ENCODE results near the gene STK10. TPM values are rescaled to one million over a fixed set of nuclear protein-coding genes. Genes with fewer than 3 reads are reported as not detected.

The STK10 gene
- total RNA-seq, 3 donors from 2014 or later: 22.7 to 36.3 (median 29.9) TPM

DNA sequence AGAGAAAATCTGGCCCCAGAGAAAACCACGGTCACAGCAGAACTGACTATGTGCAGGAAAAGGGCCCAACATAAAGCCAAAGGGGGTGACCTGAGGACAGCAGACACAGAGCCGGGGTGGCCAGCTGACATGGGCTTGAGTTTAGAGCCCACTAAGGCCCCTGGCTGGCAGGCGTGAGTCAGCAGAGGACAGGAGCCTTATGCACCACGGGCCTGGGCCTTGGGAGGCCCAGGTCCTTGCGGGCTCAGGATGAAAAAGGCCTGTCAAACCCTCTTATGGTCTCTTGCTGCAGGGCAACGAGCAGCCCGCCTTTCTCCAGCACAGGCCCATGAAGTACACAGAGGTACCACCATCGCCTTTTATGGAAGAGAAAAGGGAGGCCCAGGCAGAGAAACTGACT lies 19.7 kb downstream of the STK10 start:
- Histone ChIP-seq H3K4me3 (no peak overlapping the region), H3K9me3 (no peaks in the 10 kb centered on the region), H3K4me1 (ENCODE audit: low read depth) (peaks cover 7% of the 10 kb centered on the region), H3K36me3 (ENCODE audit: low read depth) (no peaks in the 10 kb centered on the region)
- ATAC-seq (no peak), DNase-seq (no peak)
- intact Hi-C loops (cut with DNase I, micrococcal nuclease): no loop called here
- TF ChIP-seq CTCF (IDR thresholded peaks at IDR 0.05): no peak

DNA sequence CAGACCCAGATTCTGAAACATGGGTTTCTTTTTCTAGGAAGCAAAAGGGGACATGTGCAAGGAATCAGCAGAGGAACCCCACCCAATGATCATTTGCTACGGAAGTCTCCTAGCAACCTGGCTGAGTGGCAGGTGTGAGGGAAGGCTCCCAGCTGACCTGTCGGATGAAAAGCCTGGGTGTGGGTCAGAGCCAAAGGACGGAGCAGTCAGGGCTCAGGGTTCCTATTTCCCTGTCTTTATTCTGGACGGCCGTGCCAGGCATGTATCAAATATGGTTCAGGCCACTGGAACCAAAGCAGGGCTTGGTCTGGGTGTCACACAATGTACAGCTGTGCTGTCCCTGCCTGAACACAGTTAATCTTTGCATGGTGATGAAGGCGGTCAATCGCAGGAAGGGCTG lies 20.1 kb downstream of the STK10 start:
- TF ChIP-seq CTCF (IDR thresholded peaks at IDR 0.05): no peak
- no peak overlapping the region for H3K4me3 ChIP-seq
- intact Hi-C loops (cut with DNase I, micrococcal nuclease): no loop called here
- no peaks in the 10 kb centered on the region for H3K9me3 ChIP-seq
- H3K36me3 ChIP-seq (ENCODE audit: low read depth): no peaks in the 10 kb centered on the region
- peaks cover 7% of the 10 kb centered on the region for H3K4me1 ChIP-seq (ENCODE audit: low read depth)
- DNase-seq: peak in 1 of 3 donors; percentile 47
- ATAC-seq: peak; percentile 75

- Histone ChIP-seq H3K4me3 (no peak overlapping the region), H3K4me1 (ENCODE audit: low read depth) (peaks cover 7% of the 10 kb centered on the region), H3K36me3 (ENCODE audit: low read depth) (no peaks in the 10 kb centered on the region), H3K9me3 (no peaks in the 10 kb centered on the region)
- TF ChIP-seq CTCF (IDR thresholded peaks at IDR 0.05): no peak
- intact Hi-C loops (cut with DNase I, micrococcal nuclease): no loop called here
- DNase-seq: no peak
- no peak for ATAC-seq
These were observed 21.8 kb downstream of the STK10 start for GRCh38 chr5:172166030-172166826.

GRCh38 chr5:172165465-172165864 lies 22.6 kb downstream of the STK10 start:
- Histone ChIP-seq H3K4me1 (ENCODE audit: low read depth) (peaks cover 7% of the 10 kb centered on the region), H3K9me3 (no peaks in the 10 kb centered on the region), H3K36me3 (ENCODE audit: low read depth) (no peaks in the 10 kb centered on the region), H3K4me3 (no peak overlapping the region)
- DNase-seq (no peak), ATAC-seq (no peak)
- intact Hi-C loops (cut with DNase I, micrococcal nuclease): no loop called here
- no peak for TF ChIP-seq CTCF (IDR thresholded peaks at IDR 0.05)

GRCh38 chr5:172164769-172165212 lies 23.2 kb downstream of the STK10 start:
- Histone ChIP-seq H3K4me3 (no peak overlapping the region), H3K4me1 (ENCODE audit: low read depth) (peaks cover 7% of the 10 kb centered on the region), H3K9me3 (no peaks in the 10 kb centered on the region), H3K36me3 (ENCODE audit: low read depth) (no peaks in the 10 kb centered on the region)
- ATAC-seq (peak; percentile 30), DNase-seq (no peak)
- intact Hi-C loops (cut with DNase I, micrococcal nuclease): no loop called here
- TF ChIP-seq CTCF (IDR thresholded peaks at IDR 0.05): no peak

Measured in mucosa of descending colon (tissue), 3 donors.